ENCODE data around the gene AMFR.
"Not testable (repeated sequence)": the region's sequence is repeated elsewhere in the genome, so short reads cannot be mapped to it uniquely, and the experiment has no call there.

The AMFR gene

DNA sequence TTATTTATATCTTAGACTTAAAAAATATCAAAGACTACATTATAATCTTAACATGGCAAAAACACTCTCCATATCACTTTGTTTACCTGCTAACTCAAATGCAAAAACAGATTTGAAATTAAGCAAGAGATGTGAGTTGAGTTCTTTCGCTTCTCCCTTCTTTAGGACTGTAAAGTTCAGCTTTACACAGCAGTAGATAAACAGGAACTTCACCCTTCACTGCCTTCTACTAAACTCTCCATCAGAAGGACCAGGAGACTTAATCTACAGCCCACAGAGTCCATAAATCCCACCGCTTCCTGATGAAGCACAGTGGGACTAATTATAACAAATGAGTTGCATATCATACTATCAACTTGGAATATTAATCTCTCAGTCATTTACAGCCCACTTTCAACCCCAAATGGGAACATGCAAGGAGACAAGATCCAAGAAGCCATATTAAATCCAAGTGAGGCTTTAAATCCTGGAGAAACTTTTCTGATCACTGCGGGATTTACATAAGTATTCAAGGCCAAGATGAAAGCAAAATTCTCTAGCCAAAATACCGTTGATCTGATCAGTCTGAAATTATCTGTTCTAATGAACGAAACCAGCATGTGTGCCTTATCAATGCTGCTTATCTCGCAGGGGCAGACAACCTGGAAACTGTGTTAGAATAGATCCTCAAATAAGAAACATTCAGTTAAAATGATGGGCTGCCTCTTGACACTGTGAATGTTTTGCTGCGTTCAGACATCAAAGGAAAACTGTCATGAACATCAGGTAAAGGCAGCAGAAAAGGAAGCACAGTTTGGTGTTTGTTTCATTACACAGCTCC lies 1.6 kb downstream of the AMFR start:
- peak; percentile 36 for DNase-seq

DNA sequence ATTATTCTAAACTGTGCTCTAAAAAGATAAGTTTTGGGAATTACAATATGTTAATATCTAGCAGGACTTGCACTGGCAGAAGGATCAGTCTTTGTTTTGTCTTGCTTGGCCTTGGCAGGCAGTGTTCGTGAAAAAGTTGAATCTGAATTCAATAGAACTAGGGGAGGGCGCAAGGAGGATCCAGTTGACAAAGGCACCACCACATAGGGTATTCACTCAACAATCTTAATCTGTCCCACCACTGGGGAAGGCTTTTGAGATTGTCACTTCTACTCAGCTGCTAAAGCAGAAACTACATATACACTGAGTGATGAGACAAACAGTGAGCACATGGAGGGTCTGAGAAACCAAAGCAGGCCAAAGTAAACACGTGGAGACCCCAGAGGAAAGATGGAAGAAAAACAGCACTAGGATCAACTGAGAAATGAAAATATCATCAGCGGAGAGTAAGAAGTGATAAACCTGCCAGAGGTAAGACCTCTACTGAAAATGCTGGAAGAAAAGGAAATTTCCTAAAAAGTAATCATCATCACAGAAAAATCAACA lies 2.4 kb downstream of the AMFR start:
- DNase-seq = no peak

DNA sequence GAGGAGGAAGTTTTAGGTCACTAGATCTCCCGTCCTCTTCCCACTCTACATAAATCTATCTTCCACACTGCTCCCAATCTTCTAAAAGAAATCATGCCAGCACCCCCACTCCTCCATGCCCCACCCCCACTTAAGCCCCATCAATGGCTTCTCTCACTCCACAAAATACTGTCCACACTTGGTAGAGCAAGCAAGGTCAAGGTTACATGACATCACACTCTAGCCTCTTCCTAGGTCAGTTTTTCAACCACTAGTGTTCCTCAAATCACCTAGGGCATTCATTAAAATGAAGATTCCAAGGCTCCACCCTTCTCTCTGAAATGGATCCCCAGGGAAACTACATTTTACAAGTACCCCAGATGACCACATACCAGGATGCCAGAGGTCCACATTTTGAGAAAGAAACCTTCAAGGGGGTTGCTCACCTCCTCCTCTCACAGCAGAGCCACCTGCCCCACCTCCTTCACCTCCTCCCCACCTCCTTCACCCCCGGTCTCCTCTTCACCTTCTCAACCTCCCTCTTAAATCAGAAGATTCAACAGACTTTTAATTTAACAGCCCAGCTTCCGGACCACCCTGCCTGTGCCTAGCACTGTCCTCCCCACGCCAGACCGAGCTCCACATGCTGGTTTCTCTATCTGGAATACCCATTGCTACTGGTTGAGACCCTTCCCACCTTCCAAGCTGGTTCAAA lies 3.2 kb downstream of the AMFR start:
- no peak for DNase-seq

DNA sequence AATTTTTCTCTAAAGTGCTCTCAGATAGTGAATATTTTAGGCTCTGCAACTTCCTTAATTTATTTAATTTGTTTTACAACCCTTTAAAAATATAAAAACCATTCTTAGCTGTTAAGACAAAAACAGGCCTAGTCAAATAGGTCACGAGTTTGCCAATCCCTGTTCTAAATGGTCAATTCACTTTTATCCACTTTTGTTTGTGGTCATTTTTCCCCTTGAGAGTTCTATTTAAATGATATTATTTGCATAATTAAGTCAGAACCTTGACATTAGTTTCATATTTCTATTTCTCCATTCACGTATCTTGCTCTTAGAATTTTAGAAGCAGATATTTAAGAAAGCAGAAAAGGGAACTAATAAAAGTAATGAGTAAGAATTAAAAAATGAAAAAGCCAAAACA lies 4.0 kb downstream of the AMFR start:
- no peak for DNase-seq

DNA sequence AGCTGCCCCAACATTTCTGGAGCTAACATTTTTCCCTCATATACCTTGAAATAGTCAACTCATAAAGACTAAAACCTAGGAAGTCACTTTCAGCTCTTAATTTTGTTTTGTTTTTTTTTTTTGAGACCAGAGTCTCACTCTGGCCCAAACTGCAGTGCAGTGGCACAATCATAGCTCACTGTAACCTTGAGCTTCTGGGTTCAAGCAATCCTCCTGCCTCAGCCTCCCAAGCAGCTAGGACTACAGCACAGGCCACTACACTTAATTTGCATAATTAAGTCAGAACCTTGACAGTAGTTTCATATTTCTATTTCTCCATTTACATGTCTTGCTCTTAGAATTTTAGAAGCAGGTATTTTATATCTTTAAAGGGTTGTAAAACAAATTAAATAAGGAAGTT lies 4.7 kb downstream of the AMFR start:
- DNase-seq = no peak

DNA sequence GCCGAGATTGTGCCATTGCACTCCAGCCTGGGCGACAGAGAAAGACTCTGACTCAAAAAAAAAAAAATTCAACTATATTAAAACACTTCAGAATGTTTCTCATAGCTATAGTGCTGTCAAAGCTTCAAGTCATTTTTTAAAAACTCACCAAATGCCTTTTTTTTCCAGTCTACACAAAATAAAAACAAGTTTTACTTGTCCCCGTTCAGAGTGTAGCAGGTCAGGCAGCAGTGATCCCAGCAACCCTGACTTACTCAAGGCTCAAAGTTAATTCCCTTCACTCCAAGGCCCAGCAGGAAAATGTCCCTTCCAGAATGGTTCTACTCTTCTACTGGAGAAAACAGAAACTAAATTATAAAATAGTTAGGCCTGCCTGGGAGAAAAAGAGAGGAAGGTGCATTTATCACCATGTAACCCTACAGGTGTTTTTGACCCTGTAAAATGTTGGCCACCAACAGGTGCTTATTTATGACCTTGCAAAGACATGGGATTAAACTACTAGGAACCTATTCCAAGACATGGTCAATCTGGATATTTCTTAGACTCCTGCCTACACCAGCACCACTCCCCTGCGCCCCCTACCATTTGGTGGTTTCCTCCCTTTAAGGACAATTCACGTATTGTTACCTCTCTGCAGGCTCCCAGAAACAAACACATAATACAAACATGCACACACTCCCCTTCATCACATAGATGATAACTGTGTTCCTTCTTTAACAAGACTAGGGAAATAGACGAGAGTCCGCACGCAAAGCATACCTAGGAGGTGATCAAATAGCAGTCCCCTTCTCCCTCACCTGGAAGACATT lies 5.4 kb downstream of the AMFR start:
- DNase-seq = no peak

DNA sequence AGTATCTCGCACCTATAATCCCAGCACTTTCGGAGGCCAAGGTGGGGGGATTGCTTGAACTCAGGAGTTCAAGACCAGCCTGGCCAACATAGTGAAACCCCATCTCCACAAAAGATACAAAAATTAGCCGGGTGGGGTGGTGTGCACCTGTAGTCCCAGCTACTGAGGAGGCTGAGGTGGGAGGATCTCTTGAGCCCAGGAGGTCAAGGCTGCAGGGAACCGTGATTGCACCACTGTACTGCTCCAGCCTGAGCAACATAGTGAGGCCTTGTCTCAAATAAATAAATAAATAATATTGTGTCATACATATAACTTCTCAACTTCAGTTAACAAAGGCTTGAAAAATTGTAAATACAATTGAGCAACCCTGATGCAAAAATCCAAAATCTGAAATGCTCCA lies 8.2 kb downstream of the AMFR start:
- no peak for DNase-seq

DNA sequence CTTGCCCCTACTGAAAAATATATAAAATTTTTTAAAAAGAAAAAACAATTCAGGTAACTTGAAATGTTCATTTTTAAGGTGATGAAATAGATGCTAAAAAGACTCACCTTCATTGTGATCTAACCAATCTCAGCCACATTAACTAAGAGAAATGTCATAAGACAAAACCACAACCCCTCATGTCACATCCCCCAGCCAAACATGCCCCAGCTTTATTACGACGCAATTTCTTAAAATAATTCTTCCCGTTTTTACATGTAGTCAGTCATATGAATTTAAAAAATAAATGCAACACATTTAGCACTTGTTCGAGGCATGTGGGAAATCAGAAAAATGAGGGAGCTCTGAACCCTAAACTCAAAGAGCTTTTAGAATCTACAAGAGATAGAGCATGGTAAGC lies 9.5 kb downstream of the AMFR start:
- no peak for DNase-seq

DNA sequence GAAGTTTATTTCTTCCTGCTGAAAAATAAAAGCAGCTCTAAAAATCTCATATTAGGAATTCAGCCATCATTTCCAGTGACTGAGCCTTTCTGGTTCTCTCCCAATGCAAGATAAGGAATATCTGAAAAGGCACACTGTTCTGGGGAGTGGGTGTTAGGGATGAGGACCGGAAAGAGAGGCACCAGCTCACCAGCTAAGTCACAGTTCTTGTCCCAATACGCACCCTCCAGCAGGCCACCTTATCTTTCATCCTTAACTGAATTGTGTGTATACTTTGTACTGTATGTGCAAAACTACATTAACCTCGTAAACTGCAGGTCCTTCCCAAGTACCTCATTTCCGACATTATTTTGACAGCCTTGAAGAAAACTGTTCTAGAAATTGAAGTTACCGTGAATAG lies 11.0 kb downstream of the AMFR start:
- DNase-seq = no peak

DNA sequence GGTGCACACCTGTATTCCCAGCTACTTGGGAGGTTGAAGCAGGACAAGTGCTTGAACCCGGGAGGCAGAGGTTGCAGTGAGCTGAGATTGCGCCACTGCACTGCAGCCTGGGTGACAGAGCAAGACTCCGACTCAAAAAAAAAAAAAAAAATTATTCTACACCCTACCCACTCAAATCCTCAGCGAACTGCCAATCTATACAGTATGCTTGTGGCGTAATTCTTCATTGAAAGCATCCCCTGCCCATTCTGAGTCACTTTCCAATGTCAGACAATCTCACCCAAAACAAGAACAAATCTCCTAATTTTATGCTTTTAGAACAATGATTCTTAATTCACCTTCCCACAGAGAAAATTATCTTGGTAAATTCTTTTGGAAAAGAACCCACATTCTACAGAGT lies 12.0 kb downstream of the AMFR start:
- no peak for DNase-seq

DNA sequence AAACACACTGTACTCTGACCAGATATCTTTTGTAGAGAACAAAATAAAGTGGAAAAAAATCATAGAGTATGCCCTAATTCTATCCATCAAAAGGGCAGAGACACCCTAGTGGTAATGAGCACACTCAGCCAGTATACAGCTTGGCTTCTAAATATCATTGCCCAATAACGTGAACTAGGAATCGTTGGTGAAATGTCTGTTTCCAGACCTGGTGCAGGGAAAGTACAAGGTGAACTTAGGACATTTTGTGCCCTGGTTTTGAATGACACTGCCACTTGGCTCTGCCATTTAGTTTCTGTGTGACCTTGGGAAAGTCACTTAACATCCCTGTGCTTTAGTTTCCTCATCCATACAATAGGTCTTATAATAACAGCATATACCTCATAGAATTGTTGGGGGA lies 13.7 kb downstream of the AMFR start:
- DNase-seq = no peak

DNA sequence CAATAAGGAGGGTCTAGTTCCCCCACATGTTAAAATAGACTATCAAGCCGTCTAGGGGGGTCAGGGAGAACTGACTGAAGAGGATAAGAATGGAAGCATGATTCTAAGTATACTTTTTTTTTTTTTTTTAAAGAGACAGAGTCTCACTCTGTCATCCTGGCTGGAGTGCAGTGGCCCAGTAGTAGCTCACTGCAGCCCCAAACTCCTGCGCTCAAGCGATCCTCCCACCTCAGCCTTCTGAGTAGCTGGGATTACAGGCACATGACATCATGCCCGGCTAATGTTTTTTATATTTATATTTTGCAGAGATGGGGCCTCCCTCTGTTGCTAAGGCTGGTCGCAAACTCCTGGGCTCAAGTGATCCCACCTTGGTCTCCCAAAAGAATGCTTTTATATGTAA lies 14.2 kb downstream of the AMFR start:
- no peak for DNase-seq

DNA sequence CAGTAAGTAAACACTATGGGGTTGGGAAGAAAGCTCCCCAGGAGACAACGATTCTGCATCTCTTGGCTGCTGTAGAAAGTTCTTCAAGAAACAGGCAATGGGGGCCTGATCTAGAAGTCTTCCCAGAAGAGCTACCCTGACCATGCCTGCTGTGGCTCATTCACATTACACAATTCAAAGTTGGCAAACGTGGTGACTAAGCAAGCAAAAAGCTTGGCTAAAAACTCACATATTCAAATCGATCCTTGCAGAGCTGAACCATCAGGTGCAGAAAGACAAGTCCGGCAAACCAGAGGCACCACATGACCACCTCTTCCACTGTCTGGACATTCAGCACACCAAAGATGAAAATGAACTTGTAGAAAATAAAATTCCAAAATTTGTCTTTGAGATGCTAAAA lies 16.1 kb downstream of the AMFR start:
- peak; percentile 24 for DNase-seq

DNA sequence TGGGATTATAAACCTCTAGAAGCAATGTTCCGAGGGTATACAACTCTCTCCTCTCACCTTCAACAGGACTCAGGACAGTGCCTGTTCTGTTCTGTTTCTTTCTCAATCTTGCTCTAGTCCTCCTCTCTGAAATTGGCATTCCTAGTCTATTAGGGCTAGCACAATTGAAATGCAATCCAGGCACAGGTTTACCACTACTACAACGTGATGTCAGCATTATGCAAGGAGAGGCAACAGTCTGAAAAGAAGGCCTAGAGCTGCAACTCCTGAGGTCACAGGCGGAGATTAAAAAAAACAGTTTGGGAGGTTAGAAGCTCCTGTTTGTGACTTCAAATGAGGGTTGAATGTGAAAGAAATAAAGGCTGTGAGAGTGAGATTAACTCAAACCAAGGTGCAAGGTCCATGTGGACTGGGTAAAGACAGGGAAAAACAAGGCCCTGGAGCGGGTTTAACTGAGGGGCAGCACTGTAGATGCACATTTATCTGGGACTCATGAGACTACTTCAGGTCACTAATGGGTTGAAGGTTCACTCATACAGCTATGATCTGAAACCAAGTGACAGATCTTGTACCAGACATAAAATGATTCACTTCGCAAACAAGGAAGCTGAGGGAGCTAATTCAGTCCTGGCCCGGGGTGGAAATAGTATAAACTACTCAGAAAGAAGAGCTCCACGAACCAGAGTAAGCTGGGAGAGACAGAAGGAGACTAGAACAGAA lies 16.8 kb downstream of the AMFR start:
- DNase-seq = peak; percentile 65

DNA sequence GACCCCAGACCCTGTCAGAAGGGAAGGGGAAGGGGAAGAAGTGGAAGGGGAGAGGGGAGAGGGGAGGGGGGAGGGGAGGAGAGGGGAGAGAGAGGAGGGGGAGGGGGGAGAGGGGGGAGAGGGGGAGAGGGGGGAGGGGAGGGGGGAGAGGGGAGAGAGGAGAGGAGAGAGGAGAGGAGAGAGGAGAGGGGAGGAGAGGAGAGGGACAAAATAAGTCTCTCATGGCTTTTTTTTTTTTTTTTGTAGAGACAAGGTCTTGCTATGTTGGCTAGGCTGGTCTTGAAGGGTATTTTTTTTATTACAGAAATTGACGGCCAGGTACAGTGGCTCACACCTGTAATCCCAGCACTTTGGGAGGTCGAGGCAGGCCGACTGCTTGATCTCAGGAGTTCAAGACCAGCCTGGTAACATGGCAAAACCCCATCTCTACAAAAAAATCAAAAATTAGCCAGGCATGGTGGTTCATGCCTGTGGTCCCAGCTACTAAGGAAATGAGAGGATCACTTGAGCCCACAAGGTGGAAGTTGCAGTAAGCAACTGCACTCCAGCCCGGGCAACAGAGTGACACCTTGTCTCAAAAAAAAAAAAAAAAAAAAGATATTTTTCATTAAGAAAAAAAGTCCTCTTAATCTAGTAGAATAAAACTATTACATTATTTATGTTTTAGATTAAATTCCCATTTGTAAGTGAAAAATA lies 19.2 kb downstream of the AMFR start:
- DNase-seq = no peak

DNA sequence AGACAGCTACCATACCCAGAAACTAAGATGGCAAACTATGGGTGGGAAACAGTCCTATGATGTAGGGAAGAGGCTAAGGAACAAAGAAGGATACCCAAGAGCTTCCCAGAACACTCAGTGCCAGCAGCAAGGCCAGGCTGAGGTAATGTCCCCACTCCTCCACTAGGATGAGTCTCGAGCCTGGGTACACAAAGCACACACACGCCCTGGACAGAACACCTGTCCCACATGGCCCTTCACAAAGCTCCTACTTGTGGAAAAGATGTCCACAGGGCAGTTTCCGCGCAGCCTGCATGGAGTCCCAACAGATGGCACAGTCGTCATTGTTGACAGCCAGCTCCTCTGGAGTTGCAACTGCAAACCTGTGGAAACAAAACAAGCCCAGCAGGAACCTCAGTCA lies 23.9 kb downstream of the AMFR start:
- peak; percentile 98 for DNase-seq

DNA sequence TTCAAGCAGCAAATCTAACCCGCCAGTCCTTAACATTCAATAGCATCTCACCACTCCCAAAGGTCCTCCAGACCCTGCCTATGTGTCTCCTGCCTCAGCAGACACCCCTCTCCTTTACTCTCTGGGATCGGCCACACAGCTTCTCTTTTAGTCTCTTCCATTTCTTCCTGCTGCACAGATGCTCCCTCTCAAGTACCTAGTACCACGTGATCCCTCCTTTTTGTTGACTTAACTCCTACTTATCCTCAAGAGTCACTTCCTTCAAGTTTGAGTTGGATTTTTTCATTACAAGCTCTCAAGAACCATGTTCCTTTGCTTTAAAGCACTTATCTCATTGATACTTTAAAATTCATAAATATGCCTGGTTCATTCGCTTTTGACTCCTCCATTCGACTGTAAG lies 24.9 kb downstream of the AMFR start:
- DNase-seq = peak; percentile 59

DNA sequence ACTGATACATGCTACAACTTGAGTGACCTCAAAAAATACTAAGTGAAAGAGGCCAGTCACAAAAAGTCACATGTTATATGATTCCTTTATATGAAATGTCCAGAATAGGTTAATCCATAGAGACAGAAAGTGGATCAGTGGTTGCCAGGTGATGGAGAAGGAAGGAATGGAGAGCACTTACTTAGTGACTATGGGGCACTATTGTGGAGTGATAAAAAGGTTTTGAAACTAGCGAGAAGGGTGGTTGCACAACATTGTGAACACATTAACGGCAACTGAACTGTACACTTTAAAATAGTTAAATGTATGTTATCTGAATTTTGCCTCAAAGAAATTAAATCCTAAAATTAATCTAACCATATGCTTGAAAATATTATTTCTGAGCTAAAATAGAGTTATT lies 25.9 kb downstream of the AMFR start:
- DNase-seq = no peak

DNA sequence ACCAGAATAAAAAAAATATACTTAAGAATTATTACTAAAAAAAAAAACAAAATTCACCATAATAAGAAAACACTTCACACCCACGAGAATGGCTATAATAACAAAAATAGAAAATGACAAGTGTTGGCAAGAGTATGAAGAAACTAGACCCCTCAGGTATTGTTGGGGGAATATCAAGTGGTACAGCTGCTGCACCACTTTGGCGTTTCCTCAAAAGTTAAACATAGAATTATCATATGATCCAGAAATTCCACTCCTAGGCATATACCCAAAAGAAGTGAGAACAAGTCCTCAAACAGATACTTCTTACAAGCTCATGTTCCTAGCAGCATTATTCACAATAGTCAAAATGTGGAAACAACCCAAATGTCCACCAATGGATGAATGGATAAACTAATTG lies 26.3 kb downstream of the AMFR start:
- no peak for DNase-seq

DNA sequence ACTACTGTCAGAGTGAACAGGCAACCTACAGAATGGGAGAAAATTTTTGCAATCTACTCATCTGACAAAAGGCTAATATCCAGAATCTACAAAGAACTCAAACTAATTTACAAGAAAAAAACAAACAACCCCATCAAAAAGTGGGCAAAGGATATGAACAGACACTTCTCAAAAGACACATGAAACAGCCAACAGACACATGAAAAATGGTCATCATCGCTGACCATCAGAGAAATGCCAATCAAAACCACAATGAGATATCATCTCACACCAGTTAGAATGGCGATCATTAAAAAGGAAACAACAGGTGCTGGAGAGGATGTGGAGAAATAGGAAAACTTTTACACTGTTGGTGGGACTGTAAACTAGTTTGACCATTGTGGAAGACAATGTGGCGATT lies 28.6 kb downstream of the AMFR start:
- not testable (repeated sequence) for DNase-seq

DNA sequence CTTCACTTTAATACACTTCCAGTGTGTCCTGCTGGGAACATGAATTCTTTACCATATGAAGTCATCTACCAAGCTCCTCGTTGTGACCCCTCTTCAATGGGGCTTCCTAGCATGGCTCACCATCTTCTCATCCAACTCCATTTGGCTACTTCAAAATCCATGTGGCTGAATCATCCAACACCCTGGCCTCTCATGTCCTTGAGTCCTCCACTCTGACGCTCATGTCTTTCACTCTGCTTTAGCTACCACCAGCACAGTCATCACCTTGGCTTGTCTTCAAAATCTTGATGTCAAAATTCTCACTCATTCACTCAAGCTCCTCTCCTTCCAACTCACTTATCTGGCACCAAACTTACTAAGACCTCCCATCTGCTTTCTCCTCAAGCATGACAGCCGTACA lies 35.8 kb downstream of the AMFR start:
- DNase-seq = no peak

DNA sequence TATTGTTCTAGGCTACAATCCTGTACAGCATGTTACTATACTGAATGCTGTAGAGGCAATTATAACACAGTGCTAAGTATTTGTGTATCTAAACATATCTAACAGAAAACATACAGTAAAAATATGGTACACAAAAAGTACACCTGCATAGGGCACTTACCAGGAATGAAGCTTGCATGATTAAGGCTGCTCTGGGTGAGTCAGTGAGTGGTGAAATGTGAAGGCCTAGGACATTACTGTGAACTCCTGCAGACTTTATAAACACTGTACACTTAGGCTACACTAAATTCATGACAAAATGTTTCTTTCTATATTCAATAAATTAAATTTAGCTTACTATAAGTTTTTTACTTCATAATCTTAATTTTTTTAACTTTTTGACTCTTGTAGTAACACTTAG lies 37.1 kb downstream of the AMFR start:
- no peak for DNase-seq
